GM10248 (cell line): Measurements from ENCODE around the gene CDC25B.

Experiments
- CTCF ChIA-PET: fragments of 300-600 bp; sonication (Branson Sonifier 250); formaldehyde crosslinking; extraction: SDS; loops from one replicate; lab custom pipeline; 2021; ENCODE audit warnings: antibody characterized with exemption; lab: Yijun Ruan, JAX
- POLR2A ChIA-PET: fragments of 350-650 bp; sonication (Branson Sonifier 250); formaldehyde crosslinking; extraction: SDS; loops from one replicate; lab custom pipeline; 2020; ENCODE audit warnings: antibody characterized with exemption; lab: Yijun Ruan, JAX
- DNase-seq: peaks from one replicate; pipeline ENCODE4 v3.0.0; 2012; ENCODE audit errors: extremely low spot score
- TF ChIP-seq, protein P1 (sequence below): IDR thresholded peaks from 2 replicates; pipeline ENCODE4 v1.5.1; 2012; ENCODE audit warnings: mild to moderate bottlenecking, low read depth; ENCODE audit errors: extremely low read depth, missing control alignments, control extremely low read depth

CDC25B gene

GRCh38 chr20:3814928-3815495 lies 18.9 kb downstream of the CDC25B start:
- CTCF ChIA-PET = interaction anchor here (1.2 to 7.1 kb wide), 5 partner anchors 10 to 28 kb away, joined by 3 to 63 read pairs (median 5); partner anchors contain the start of gene CENPB
- TF ChIP-seq, protein P1, sequence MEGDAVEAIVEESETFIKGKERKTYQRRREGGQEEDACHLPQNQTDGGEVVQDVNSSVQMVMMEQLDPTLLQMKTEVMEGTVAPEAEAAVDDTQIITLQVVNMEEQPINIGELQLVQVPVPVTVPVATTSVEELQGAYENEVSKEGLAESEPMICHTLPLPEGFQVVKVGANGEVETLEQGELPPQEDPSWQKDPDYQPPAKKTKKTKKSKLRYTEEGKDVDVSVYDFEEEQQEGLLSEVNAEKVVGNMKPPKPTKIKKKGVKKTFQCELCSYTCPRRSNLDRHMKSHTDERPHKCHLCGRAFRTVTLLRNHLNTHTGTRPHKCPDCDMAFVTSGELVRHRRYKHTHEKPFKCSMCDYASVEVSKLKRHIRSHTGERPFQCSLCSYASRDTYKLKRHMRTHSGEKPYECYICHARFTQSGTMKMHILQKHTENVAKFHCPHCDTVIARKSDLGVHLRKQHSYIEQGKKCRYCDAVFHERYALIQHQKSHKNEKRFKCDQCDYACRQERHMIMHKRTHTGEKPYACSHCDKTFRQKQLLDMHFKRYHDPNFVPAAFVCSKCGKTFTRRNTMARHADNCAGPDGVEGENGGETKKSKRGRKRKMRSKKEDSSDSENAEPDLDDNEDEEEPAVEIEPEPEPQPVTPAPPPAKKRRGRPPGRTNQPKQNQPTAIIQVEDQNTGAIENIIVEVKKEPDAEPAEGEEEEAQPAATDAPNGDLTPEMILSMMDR = no peak
- POLR2A ChIA-PET = no interaction called here
- no peak for DNase-seq

DNA sequence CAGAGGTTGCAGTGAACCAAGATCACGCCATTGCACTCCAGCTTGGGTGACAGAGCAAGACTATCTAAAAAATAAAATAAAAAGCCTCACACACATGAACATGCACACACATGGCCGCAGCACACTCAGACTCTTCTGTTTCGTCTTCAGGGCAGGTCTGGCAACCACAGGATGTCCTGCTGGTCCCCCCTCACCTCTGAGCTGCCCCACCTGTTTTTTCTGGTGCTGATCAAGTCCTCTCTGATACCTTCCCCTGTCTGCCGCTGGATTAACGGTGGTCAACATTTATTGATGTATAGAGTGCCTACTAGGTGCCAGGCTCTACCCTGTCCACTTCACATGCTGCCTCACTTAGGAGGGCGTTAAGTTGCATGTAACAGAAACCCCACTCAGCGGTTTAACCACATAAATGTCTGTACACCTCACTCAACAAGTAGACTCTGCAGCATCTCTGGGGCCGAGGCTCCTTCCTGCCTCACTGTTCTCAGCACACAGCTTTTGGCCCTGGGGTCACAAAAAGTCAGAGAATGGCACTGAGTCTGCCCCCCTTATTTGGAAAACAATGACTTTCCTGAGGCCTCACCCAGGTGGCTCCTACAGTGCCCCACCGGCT lies 19.7 kb downstream of the CDC25B start:
- CTCF ChIA-PET = interaction anchor here (1.3 to 7.1 kb wide), 4 partner anchors 10 to 29 kb away, joined by 3 to 63 read pairs (median 6); partner anchors contain the start of gene CENPB
- POLR2A ChIA-PET = interaction anchor here (0.6 to 0.7 kb wide), 2 partner anchors 166 to 964 kb away, joined by 3 to 4 read pairs; no protein-coding TSS in a partner anchor
- TF ChIP-seq, protein P1 = no peak
- DNase-seq = no peak

GRCh38 chr20:3818155-3819151 lies 22.3 kb downstream of the CDC25B start:
- peak; percentile 65 for DNase-seq
- POLR2A ChIA-PET = interaction anchor here (0.6 to 1.2 kb wide), 4 partner anchors 14 to 32 kb away, joined by 3 to 7 read pairs (median 6); partner anchors contain the start of gene CENPB
- CTCF ChIA-PET = interaction anchor here (0.8 to 7.1 kb wide), 25 partner anchors 9 to 274 kb away, joined by 3 to 63 read pairs (median 4); partner anchors contain the start of genes CDC25B, CENPB and SPEF1
- TF ChIP-seq, protein P1 = peak; percentile 64

DNA sequence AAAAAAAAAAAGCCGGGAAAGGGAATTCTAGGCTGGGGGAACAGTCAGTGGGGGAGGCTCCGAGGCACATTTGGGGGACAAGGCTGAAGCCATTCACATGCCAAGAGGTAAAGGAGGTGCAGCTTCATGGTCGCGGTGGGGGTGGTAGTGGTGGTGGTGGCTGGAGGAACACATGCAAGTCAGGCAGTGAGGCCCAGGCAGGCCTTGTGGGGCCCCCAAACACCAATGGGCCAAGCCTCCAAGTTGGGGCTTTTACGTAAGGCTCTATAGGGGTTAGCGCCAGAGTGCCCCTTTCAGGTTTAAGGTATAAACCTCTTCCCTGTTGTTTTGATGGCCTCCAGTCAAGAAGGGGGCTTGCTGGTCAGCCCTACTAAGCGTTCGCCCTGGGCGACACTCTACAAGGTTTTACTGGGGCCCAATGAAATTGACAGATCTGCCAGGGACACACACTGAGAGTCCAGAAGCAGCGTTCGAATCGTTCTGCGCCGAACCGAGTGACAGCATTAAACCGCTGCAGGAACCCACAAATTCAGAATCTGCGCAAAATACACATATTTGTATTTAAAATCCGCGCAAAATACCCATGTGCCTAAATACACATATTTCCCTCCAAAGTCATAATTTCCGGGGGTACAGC lies 23.4 kb downstream of the CDC25B start:
- CTCF ChIA-PET = interaction anchor here (0.8 to 7.1 kb wide), 26 partner anchors 8 to 266 kb away, joined by 3 to 63 read pairs (median 6); partner anchors contain the start of genes CDC25B, CENPB and SPEF1
- POLR2A ChIA-PET = interaction anchor here (0.6 to 0.7 kb wide), 2 partner anchors 19 to 33 kb away, joined by 7 read pairs; partner anchors contain the start of gene CENPB
- TF ChIP-seq, protein P1 = no peak
- DNase-seq = no peak

DNA sequence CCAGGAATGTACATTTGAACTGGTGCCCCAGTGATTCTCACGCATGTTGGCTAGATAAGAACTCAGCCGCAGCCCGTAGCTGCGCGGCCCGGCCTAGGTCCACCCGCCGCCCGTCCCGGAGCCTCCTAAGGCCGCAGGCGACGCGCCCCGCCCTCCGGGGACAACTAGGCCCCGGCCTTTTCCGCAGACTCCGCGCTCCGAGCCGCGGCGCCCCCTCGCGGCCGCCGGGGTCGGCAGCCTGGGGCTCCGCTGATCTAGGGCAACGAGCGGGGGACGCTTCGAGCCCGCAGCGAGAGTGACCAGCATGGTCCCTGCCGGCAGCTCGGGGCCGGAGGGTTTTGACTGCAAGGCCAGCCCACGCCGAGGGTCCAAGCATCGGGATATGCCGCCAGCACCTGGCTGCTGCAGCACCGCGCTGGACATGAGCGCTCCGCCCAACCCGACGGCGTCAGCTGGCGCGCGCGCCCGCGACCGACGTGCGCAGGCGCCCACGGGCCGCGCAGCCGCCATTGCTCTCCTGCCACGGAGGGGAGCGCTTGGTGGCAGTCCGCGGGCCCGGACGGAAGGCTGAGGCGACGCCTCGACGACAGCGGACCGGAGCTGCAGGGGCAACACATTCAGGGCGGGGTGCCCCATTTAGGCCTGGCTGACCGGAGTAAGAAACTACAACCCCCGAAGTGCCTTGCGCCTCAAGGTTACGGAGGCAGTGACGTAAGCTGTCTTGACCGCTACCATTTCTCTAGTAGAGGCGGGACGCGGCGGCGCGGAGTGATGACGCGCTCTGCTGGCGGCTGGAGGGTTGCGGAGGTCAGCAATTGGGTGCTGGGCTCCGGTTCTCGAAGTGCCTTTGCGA lies 24.2 kb downstream of the CDC25B start, which contains the start of gene AP5S1:
TSS of gene AP5S1 (plus strand) at position 500 of the 853 bp plus-strand sequence. CDS start 1,571 bp downstream, outside the sequence.
- ChIA-PET POLR2A (interaction anchor here (1.0 kb wide), 1 partner anchor 1168 kb away, joined by 3 read pairs; the partner anchor contains the start of gene NOP56), CTCF (interaction anchor here (0.7 to 7.1 kb wide), 33 partner anchors 9 to 264 kb away, joined by 3 to 63 read pairs (median 4); partner anchors contain the start of genes CDC25B and CENPB)
- peak; percentile 92 for DNase-seq
- TF ChIP-seq, protein P1 = peak; percentile 96
